Measurements from ENCODE around the gene PTAFR.

- TF ChIP-seq POLR2A (IDR thresholded peaks at IDR 0.05) (no peak), POLR2AphosphoS5 (IDR thresholded peaks at IDR 0.05) (no peak)
Measured at GRCh38 chr1:28114844-28115243, 61.6 kb downstream of the PTAFR start.
